Stimulated activated CD4-positive, alpha-beta T cell treated with anti-CD3 and anti-CD28 coated beads, Interleukin-15, amount 100 ng/mL, for 48 hours (primary cell): ENCODE data around the gene MYBPC1.

Source experiments
- DNase-seq, 2 donors: peaks; one replicate each; pipeline ENCODE4 v3.0.0-alpha.2; 2020; ENCODE audit warnings: low read depth in 2 of 2

MYBPC1 gene

DNA sequence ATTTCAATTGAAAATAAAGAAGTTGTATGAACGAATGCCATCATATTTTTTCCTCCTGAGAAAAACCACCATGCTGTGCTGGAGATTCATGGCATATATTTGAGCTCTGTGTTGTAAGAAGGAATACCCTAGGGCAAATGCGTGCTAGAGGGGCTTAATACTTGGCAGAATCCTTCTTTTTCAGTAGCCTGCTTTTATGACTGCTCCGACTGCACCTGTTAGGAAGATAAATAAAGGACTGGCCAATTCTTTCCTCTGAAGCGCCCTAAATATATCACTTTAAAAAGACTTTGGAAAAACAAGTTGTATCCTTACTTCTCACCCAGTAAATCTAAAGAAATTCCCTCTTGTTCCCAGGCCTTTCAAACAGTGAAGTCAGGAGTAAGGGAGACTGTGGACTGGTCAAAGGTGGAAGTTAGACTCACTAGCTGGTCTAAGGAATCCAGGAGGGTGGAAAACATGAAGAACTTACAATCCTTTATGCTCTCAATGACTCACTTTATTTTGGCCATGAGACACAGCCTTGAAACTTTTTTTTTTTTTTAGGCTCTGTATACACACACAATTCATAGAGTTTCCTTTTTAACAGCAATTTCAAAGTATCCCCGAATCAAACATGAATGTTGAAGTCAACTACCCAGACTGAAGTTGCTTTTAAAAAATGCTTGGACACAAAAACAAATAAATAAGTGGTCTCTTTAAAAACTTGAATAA is 5.2 kb downstream of the MYBPC1 start:
- DNase-seq, result no peak

- no peak for DNase-seq
These were observed 9.4 kb downstream of the MYBPC1 start for GRCh38 chr12:101604132-101604531.

GRCh38 chr12:101607894-101608293 is 13.1 kb downstream of the MYBPC1 start:
- no peak for DNase-seq

GRCh38 chr12:101608301-101609133 is 13.7 kb downstream of the MYBPC1 start:
- no peak for DNase-seq

- DNase-seq, result no peak
These were observed 14.4 kb downstream of the MYBPC1 start for GRCh38 chr12:101609198-101609597.

GRCh38 chr12:101612160-101612916 is 17.6 kb downstream of the MYBPC1 start:
- DNase-seq, result no peak

DNA sequence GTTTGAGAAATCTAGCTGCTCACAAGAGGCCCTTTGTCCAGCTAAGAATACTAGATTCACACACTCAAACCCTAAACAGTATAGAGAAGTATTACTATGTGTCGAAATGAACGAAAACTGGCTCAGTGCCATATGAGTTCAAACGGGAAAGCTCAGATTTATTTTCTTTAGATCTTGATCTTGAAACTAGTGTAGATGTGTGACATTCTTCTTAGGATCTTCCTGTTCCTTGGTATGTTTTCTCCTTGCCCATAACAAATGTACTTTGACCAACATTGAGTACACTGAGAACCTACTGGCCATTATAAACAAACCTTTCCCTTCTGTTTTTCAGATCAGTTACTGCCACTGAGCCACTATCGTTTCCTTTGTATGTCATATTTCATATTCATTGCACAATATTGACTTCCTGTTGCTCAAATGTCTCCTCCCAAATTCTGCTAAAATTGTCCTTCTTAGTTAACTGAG is 21.3 kb downstream of the MYBPC1 start:
- DNase-seq, result no peak

DNA sequence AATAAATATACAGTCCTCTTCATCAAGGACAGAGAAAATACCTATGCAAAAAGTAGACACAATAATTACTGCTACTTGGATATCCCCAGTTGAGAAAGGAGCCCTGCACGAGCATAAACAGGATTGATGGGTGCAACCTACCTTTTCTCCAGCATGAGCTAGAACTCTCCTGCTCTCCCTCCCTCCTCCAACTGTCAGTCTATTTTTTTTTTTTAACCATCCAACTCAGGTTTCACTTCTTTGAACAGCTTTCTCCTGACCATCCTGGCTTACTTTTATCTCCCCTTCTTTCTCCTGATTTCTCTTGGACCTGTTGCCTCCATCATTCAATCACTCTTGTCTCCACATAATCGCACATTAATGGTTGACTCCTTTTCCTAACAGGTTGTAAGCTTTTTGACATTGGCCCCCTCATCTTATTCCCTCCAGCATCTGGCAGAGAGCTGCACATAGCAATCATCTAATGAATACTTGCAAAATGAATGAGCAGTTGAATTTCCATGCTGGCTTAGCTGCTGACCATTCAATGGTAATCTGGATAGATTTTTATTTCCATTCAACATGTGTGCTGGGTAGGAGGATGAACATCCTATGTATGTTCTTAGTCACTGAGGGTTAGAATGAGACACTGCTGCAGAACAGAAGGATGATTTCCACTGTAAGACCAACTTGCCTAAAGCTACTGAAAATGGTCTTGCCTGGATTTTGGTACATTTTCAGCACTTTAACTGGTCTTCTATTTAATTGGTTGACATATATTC is 24.4 kb downstream of the MYBPC1 start:
- no peak for DNase-seq

DNA sequence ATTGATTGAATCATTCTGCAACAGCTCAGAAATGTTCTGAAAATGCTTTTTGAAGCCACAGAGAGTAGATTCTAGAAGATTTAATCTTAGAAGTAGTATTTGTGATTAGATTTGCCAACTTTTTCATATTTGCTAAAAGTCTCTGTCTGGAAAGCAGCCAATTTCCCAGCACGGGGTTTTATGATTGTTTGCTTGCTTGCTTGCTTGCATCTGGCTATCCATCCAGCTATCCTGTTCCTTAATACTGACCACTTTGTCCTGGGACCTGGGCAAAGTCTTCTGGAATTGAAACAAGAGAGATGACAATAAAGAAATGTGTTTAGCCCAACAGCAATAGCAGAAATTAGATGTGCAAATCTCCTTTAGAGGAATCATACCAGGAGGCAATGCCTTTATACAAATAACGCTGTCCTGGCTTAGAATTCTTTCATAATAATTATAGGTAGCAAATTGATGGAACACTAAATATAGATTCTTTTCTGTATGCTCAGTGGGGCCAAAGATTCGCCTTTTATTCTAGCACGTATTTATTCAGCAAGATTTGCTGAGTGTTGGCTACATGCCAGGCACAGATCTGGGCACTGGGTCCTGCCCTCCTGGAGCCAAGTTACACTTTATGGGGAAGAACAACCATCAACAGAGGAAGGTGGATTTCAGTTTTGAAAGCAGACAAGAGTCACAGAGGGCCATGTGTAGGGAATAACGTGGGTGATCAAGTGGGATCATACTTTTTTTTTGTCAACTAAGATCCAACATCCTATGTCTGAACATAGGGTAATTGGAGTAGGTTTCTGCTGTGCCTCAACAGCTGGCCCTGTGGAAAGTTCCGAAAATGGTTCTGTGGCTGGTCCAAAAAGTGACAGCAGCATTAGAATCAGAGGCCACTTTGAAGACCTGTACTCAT is 25.3 kb downstream of the MYBPC1 start:
- DNase-seq, result no peak

- DNase-seq, result no peak
These were observed 26.0 kb downstream of the MYBPC1 start for GRCh38 chr12:101620762-101621133.

DNA sequence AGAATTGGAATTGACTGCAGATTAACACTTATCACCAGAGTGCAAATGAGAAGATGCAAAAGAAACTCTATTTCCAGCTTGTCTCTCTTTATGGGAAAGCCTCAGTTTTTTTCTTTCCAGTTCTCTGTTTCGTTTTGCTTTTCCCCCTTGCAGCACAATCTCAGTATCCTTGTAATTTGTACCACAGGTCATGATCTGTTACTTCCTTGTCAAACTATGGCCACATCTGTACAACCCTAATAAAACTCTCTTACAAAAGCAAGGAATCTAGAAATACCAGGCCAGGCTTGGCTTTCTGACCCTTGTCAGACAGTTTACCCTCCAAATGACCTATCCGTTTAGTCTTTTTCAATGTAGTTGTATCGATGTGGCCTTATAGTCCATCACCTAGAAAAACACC is 33.9 kb downstream of the MYBPC1 start:
- no peak for DNase-seq

DNA sequence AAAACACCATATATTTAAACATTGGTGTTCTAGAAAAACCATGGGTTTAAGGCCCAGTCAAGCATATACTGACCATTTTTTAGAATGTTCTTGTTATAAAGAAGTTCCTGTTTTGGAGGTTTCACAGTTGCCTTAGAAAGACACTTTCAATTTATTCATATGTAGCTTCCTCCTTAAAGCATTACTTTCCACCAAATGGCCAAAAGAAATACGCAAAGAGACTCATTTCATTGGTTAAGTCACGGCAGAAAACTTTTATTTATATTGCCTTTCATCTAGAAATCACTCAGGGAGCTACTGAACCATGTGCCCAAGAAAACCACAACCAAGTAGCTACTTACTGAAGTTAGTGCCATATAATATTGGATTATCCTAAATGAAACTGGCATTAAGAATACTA is 40.0 kb downstream of the MYBPC1 start:
- no peak for DNase-seq

GRCh38 chr12:101637936-101638335 is 43.2 kb downstream of the MYBPC1 start:
- no peak for DNase-seq

- no peak for DNase-seq
These were observed 47.6 kb downstream of the MYBPC1 start for GRCh38 chr12:101642115-101643067.

GRCh38 chr12:101647711-101648110 is 52.9 kb downstream of the MYBPC1 start:
- no peak for DNase-seq

DNA sequence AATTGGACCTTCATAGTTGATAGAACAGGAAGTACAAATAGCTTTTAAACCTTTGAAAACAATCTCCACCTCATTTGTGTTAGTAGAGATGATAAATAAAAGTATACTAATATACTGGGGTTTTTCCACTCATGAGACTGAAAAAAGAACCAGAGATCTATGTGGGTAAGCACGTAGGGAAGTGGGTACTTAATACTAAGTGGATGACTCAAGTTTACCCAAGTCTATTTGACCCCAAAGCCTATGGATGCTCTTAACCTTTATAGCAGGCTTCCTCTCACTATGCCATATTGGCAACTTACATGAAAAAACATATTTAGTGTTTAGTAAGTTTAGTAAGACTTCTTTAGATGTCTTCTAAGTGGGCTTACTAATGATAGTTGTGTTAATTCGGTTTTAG is 53.4 kb downstream of the MYBPC1 start:
- DNase-seq, result no peak

- no peak for DNase-seq
These were observed 55.8 kb downstream of the MYBPC1 start for GRCh38 chr12:101650346-101651117.

DNA sequence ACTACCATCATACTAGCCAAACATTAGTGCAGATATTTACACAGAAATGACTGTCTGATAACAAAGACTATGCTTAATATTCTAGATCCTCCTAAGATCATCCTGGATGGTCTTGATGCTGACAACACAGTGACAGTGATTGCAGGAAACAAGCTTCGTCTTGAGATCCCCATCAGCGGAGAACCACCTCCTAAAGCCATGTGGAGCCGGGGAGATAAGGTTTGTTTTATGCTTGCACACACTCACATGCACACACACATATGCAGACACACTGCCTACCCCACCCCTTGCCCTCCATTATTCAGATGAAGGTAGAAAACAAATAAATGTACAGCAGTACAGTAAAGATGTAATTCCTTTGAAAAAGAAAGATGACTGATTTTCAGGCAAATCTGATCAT is 58.3 kb downstream of the MYBPC1 start:
- DNase-seq, result no peak

GRCh38 chr12:101653503-101653902 is 58.7 kb downstream of the MYBPC1 start:
- DNase-seq, result no peak
